Spleen (tissue), 11 donors: ENCODE measurements around the gene SLC6A7. TPM values are rescaled to one million over a fixed set of nuclear protein-coding genes. Genes with fewer than 3 reads are reported as not detected.

ENCODE experiments used
- DNase-seq: peaks from one replicate; pipeline ENCODE4 v3.0.0-alpha.2; 2020
- H3K27ac ChIP-seq, 8 donors: fragments of 200-600 bp; sonication (generic) in 7 of 8; 1 replicate in 4 of 8; 2 replicates in 4 of 8; pipeline versions ENCODE4 v1.5.0 to v1.8.0; 2016 to 2021; ENCODE audit warnings: inconsistent platforms in 4 of 8, mild to moderate bottlenecking in 4 of 8, moderate library complexity in 1 of 8
- H3K27me3 ChIP-seq, 7 donors: fragments of 200-600 bp; sonication (generic) in 6 of 7; replicated peaks in 1 of 7; 1 replicate in 4 of 7; 2 replicates in 3 of 7; pipeline versions ENCODE4 v1.5.0 to v1.8.0; 2016 to 2021; ENCODE audit warnings: inconsistent platforms in 3 of 7, mild to moderate bottlenecking in 1 of 7
- H3K36me3 ChIP-seq, 6 donors: fragments of 200-600 bp; sonication (generic) in 5 of 6; 1 replicate in 4 of 6; 2 replicates in 2 of 6; pipeline versions ENCODE4 v1.5.0 to v1.8.0; 2016 to 2021; ENCODE audit warnings: inconsistent platforms in 2 of 6
- H3K4me1 ChIP-seq, 6 donors: fragments of 200-600 bp; sonication (generic) in 5 of 6; 1 replicate in 3 of 6; 2 replicates in 3 of 6; pipeline versions ENCODE4 v1.5.0 to v1.8.0; 2016 to 2021; ENCODE audit warnings: inconsistent platforms in 3 of 6
- H3K4me3 ChIP-seq, 8 donors: fragments of 200-600 bp; sonication (generic) in 7 of 8; 1 replicate in 4 of 8; 2 replicates in 4 of 8; pipeline versions ENCODE4 v1.5.0 to v1.8.0; 2016 to 2021; ENCODE audit warnings: inconsistent platforms in 4 of 8, mild to moderate bottlenecking in 4 of 8, moderate library complexity in 2 of 8
- H3K9me3 ChIP-seq, 8 donors: fragments of 200-600 bp; sonication (generic) in 7 of 8; 1 replicate in 4 of 8; 2 replicates in 4 of 8; pipeline versions ENCODE4 v1.5.0 to v1.8.0; 2016 to 2021; ENCODE audit warnings: inconsistent platforms in 4 of 8
- CTCF ChIP-seq, 11 experiments: fragments of 200-600 bp in 7 of 11; fragments of 450-650 bp in 4 of 11; sonication (generic) in 4 of 11; IDR thresholded peaks in 8 of 11; conservative IDR thresholded peaks in 3 of 11; 1 replicate in 7 of 11; 2 replicates in 4 of 11; pipeline versions ENCODE4 v1.4.0 to v1.8.0; 2016 to 2021; ENCODE audit warnings: antibody characterized with exemption in 11 of 11, inconsistent platforms in 4 of 11, mild to moderate bottlenecking in 1 of 11
- POLR2A ChIP-seq, 3 donors: fragments of 450-650 bp; IDR thresholded peaks; one replicate each; pipeline ENCODE4 v1.5.1; 2017; ENCODE audit warnings: antibody characterized with exemption in 3 of 3, mild to moderate bottlenecking in 1 of 3
- POLR2AphosphoS5 ChIP-seq, 3 donors: sonication (generic); formaldehyde crosslinking; IDR thresholded peaks; one replicate each; pipeline ENCODE4 v1.5.1; 2017; ENCODE audit warnings: antibody characterized with exemption in 3 of 3
- WGBS, 5 donors: extraction: QIAGEN DNeasy Blood & Tissue Kit in 3 of 5; methylation state at CpG; one replicate each; pipeline versions ENCODE4 v1.1.5 to v1.1.7; 2013 to 2018; 5-methylcytosine and 5-hydroxymethylcytosine counted together
- intact Hi-C: fragments of 100-400 bp; cut with DNase I; formaldehyde crosslinking; loops from one replicate; pipeline ENCODE4 v1.15.0; 2023; ENCODE audit warnings: low total_unique reads
- polyA plus RNA-seq, 3 donors: library from polyadenylated mRNA; stranded (reverse); fragments of 200-250 nt; gene quantifications; one replicate each; pipeline ENCODE4 v1.2.1, GENCODE V29; 2013
- total RNA-seq, 7 donors: library from RNA; depleted of rRNA in 3 of 7; stranded (reverse); fragments of >200 nt in 3 of 7; fragmentation: NEBNext Ultra II Directional in 4 of 7; extraction: Animal tissue kit (Norgen Biotek cat#: 25700) in 4 of 7; gene quantifications; one replicate each; pipeline versions ENCODE4 v1.1.0 to v1.2.1, GENCODE V29; 2016 to 2021
- donor health status: healthy with polysubstance abuse.
- donor health status: DM: no; HTN: no; CAD: no; lungs with moderate emphysema.
- donor health status: DM: no; HTN: no; CAD: no.
- donor health status: Bipolar disorder and iron deficiency.
- donor health status: healthy.
- donor health status: DM: no; HTN: no; CAD: no.
- donor health status: DM: yes; HTN: yes; CAD: no.

SLC6A7 gene
- total and polyA plus RNA-seq, 10 donors: 0.03 to 0.10 TPM; not detected in 8

GRCh38 chr5:150154618-150155128 is 35.2 kb upstream of the SLC6A7 start:
- Histone ChIP-seq H3K9me3 (no peaks in the 10 kb centered on the region), H3K4me3 (peak overlapping the region; percentile 6 to 71 (median 44)), H3K27me3 (peaks cover 0 to 19% (median 0%) of the 10 kb centered on the region in 7 donors), H3K4me1 (peaks cover 11 to 63% (median 17%) of the 10 kb centered on the region in 6 donors), H3K36me3 (peaks cover 0 to 3% (median 0%) of the 10 kb centered on the region in 6 donors), H3K27ac (peak overlapping the region; percentile 19 to 83 (median 75))
- intact Hi-C loops: no loop called here
- WGBS, 5 donors: 64 to 71% (median 67%) methylated on average over 7 of the region's 7 CpGs
- TF ChIP-seq CTCF (IDR thresholded peaks at IDR 0.05 in 8 of 11, conservative IDR thresholded peaks at IDR 0.05 in 3 of 11) (no peak), POLR2A (IDR thresholded peaks at IDR 0.05) (no peak), POLR2AphosphoS5 (IDR thresholded peaks at IDR 0.05) (no peak)
- no peak for DNase-seq

GRCh38 chr5:150155258-150156026 is 34.4 kb upstream of the SLC6A7 start, which contains the start of gene PDGFRB:
TSS of gene PDGFRB (minus strand) at chr5:150155845. CDS start at chr5:150137047, 18,798 bp downstream.
- TF ChIP-seq POLR2A (IDR thresholded peaks at IDR 0.05): peak in 1 of 3 donors; percentile 34
- TF ChIP-seq CTCF (IDR thresholded peaks at IDR 0.05 in 8 of 11, conservative IDR thresholded peaks at IDR 0.05 in 3 of 11): no peak
- peak; percentile 62 to 88 (median 79) for TF ChIP-seq POLR2AphosphoS5 (IDR thresholded peaks at IDR 0.05)
- WGBS, 5 donors: 6 to 10% (median 8%) methylated on average over 17 of the region's 17 CpGs
- Histone ChIP-seq H3K27me3 (peaks cover 0 to 19% (median 0%) of the 10 kb centered on the region in 7 donors), H3K9me3 (no peaks in the 10 kb centered on the region), H3K36me3 (peaks cover 0 to 3% (median 0%) of the 10 kb centered on the region in 6 donors), H3K4me3 (peak within 1 kb of the TSS; percentile 31 to 71 (median 44)), H3K4me1 (peaks cover 11 to 63% (median 22%) of the 10 kb centered on the region in 6 donors), H3K27ac (peak within 1 kb of the TSS; percentile 19 to 83 (median 75))
- DNase-seq: peak; percentile 90
- intact Hi-C loops: no loop called here

- Histone ChIP-seq H3K27ac (peak overlapping the region in 7 of 8 donors; percentile 63 to 83 (median 78)), H3K9me3 (no peaks in the 10 kb centered on the region), H3K4me3 (peak overlapping the region; percentile 31 to 71 (median 44)), H3K27me3 (peaks cover 0 to 19% (median 0%) of the 10 kb centered on the region in 7 donors), H3K36me3 (peaks cover 0 to 3% (median 0%) of the 10 kb centered on the region in 6 donors), H3K4me1 (peaks cover 11 to 65% (median 22%) of the 10 kb centered on the region in 6 donors)
- 2 to 8% (median 3%) methylated on average over 9 of the region's 9 CpGs for WGBS, 5 donors
- intact Hi-C loops: no loop called here
- no peak for DNase-seq
- no peak for TF ChIP-seq POLR2AphosphoS5 (IDR thresholded peaks at IDR 0.05)
- no peak for TF ChIP-seq CTCF (IDR thresholded peaks at IDR 0.05 in 8 of 11, conservative IDR thresholded peaks at IDR 0.05 in 3 of 11)
- TF ChIP-seq POLR2A (IDR thresholded peaks at IDR 0.05): no peak
These were observed 33.9 kb upstream of the SLC6A7 start for GRCh38 chr5:150156027-150156368.

GRCh38 chr5:150156540-150156939 is 33.3 kb upstream of the SLC6A7 start:
- intact Hi-C loops: no loop called here
- Histone ChIP-seq H3K4me1 (peaks cover 11 to 70% (median 25%) of the 10 kb centered on the region in 6 donors), H3K4me3 (peak overlapping the region in 3 of 8 donors; percentile 44 to 71 (median 51)), H3K9me3 (no peaks in the 10 kb centered on the region), H3K36me3 (peaks cover 0 to 3% (median 0%) of the 10 kb centered on the region in 6 donors), H3K27me3 (peaks cover 0 to 19% (median 0%) of the 10 kb centered on the region in 7 donors), H3K27ac (peak overlapping the region in 7 of 8 donors; percentile 63 to 83 (median 78))
- TF ChIP-seq POLR2AphosphoS5 (IDR thresholded peaks at IDR 0.05) (no peak), CTCF (IDR thresholded peaks at IDR 0.05 in 8 of 11, conservative IDR thresholded peaks at IDR 0.05 in 3 of 11) (no peak), POLR2A (IDR thresholded peaks at IDR 0.05) (no peak)
- WGBS, 5 donors: 73 to 83% (median 80%) methylated on average over 4 of the region's 4 CpGs
- DNase-seq: no peak
